HUES6 (cell line): Measurements from ENCODE around the gene SYTL4.

Source experiments
- H3K27ac ChIP-seq: 2 replicates; pipeline ENCODE4 v1.7.0; 2013; ENCODE audit warnings: low read depth, mild to moderate bottlenecking, low read length, inconsistent platforms
- H3K27me3 ChIP-seq: 2 replicates; pipeline ENCODE4 v1.6.1; 2013; ENCODE audit warnings: low read length; ENCODE audit not compliant: control insufficient read depth, insufficient read depth
- H3K36me3 ChIP-seq: 2 replicates; pipeline ENCODE4 v1.6.1; 2013; ENCODE audit warnings: low read length; ENCODE audit not compliant: control insufficient read depth, insufficient read depth
- H3K4me1 ChIP-seq: 2 replicates; pipeline ENCODE4 v1.6.1; 2013; ENCODE audit warnings: low read length; ENCODE audit not compliant: control insufficient read depth, insufficient read depth
- H3K4me3 ChIP-seq: 2 replicates; pipeline ENCODE4 v1.5.1; 2013; ENCODE audit warnings: low read depth, low read length
- H3K9ac ChIP-seq: one replicate; pipeline ENCODE4 v1.6.1; 2013; ENCODE audit warnings: mild to moderate bottlenecking, low read length
- H3K9me3 ChIP-seq: 2 replicates; pipeline ENCODE4 v1.6.1; 2013; ENCODE audit warnings: low read depth, low read length; ENCODE audit not compliant: control insufficient read depth, insufficient read depth

The SYTL4 gene

DNA sequence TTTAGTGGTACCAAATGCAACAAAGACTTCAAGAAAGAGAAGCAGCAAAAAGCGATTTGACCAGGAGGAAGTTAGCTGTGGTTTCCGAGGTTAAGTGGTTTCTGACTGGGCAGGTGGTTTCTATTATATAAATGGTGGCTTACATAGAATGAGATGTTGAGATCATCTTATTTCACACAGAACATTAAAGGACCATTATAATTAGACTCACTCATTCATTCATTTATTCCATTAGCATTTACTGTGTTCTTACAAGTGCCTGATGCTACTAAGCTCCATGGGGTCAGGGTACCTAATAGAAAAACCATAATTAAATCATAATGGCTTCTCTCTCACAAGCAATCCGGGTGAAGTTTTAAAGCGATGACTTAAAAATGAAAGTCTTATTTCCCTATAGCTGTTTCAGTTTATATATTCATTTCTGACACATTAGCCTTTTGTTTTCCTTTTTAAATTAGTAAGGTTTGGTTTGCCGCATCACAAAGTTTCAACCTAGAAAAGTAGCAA, 105.9 kb downstream of the SYTL4 start:
- Histone ChIP-seq H3K36me3 (peaks cover 25% of the 10 kb centered on the region), H3K27ac (no peak overlapping the region), H3K27me3 (no peaks in the 10 kb centered on the region), H3K9me3 (no peaks in the 10 kb centered on the region), H3K4me3 (no peak overlapping the region), H3K9ac (no peak overlapping the region), H3K4me1 (no peaks in the 10 kb centered on the region)
